Myometrial cell (primary cell): Measurements from ENCODE around the gene ABR. TPM values are rescaled to one million over a fixed set of nuclear protein-coding genes. Genes with fewer than 3 reads are reported as not detected.

ENCODE experiments used
- total RNA-seq: library from RNA; depleted of rRNA; stranded (reverse); fragments of >200 nt; gene quantifications from 2 replicates; pipeline ENCODE4 v1.2.3, GENCODE V29; 2015

Gene ABR
- 34.7 and 46.7 TPM in 2 replicates for total RNA-seq

DNA sequence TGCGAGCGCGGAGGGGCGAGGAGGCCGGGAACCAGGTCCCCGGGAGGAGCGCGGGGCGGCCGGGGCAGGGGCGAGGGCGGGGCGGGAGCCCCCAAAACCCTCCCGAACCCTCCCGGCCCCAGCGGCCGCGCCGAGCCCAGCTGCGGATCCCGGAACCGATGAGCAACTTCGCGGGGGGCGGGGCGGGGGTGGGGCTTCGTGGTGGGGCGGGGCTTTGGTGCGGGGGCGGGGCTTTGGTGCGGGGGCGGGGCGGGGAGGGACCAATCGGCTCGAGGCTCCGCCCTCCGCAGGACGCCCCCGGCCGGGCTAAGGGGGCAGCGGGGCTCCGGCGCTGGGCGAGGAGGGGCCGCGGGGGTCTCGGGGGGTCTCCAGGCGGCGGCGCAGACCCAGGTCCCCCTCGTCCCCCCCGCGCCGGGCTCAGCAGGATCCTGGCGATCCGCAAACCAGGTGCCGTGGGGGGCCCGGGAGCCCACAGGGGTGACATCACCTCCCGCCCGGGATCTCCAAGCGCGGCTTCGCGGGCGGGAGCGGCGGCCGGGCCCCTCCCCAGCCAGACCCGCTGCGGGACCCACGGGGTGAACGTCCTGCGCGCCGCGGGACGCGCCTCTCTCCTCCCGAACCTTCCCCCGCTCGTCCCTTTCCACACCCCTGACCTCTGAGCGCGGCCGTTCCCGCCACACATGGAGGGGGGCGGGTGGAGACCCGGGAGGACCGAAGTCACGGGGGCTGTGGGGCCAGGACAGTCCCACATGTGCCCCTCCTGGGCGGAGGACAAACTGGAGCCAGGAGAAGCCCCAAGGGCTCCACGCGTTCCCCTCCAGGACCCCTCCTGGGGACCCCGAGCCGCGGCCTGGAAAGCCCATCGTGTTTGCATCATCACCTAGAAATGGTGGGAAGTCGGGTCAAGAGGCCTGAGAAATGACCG lies at the start of gene ABR:
TSS of gene ABR (minus strand) at position 164 of the 925 bp plus-strand sequence. CDS start 254 bp downstream, outside the sequence.

DNA sequence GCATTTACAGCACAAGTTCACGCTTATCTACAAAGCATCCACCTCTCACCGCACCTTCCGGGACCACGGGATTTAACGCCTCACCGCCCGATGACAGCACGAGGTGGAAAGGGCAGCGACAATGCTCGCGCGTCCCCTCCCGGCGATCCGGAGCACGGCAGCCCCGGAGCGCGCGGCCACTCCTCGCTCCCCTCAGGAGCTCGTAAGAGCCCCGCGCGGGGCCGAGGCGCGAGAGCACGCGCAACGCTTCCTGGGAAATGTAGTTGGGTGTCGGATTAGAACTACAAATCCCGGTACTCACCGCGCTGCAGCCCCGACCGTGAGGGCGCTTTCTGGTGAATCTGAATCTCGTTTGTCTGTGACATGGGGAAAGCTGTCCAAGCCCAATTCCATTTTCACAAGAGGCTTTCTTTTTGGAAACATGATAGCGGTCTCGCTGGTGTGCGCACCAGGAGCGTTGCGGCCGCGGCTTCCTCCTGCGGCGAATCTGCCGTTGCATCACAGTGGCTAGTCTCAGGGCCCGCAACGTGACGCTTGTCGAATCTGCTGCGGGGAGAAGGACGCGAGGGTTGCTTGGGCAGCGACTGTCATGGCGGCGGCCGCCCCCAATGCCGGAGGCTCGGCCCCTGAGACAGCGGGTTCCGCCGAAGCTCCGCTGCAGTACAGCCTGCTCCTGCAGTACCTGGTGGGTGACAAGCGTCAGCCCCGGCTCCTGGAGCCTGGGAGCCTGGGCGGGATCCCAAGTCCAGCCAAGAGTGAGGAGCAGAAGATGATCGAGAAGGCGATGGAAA lies 183.0 kb downstream of the ABR start, which contains the start of gene TIMM22:
TSS of gene TIMM22 (plus strand) at position 576 of the 791 bp plus-strand sequence. CDS start at position 590, 14 bp downstream.

DNA sequence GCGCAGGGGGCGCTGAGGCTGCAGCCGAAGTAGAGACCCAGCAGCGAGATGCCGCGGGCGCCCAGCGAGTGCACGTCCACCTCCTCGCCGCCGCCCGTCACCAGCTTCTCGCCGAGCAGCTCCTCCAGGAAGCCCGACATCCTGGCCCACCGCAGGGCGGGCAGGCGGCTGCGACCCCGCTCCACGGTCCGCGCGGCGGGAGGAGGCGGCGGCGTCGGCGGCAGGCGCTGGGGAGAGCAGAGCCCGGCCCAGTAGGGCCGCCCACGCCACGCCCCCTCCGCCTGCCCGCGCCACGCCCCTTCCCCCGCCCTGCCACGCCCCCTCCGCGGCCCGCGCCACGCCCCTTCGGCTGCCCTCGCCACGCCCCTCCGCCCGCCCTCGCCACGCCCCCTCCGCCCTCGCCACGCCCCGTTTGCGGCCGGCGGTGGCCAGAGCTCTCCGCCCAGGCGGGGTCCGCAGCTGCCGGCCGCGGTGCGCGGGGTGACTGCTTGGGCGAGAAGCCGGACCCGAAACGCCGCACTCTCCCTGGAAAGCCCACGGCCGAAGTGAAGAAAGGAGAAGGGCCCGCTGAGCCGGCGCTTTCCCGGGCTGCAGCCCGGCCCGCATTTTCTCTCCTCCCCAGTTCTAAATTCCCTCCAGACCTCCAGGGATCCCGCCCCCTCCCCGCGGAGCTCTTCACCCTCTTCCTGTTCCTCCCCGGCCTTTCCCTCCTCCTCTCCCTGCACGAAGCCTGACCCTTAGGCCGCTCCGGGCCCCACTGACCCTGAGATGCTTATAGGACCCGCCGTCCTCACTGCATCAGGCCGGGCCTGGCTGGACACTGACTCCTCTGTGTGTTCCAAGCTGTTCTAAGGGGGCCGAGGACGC lies 200.0 kb downstream of the ABR start, which contains the start of gene NXN:
TSS of gene NXN (minus strand) at position 238 of the 867 bp plus-strand sequence.

Other genes with a start within 250 kb of the ABR start
- gene NXN, start 200.2 kb downstream of the ABR start, total RNA-seq: 93.9 and 97.2 TPM in 2 replicates
- 18.8 and 19.3 TPM in 2 replicates for gene TIMM22, start 182.9 kb downstream of the ABR start, total RNA-seq
- not detected in 2 replicates for gene BHLHA9, start 90.5 kb upstream of the ABR start, total RNA-seq
- gene TRARG1, start 99.7 kb upstream of the ABR start, total RNA-seq: not detected in 2 replicates
- 879 and 1,013 TPM in 2 replicates for gene YWHAE, start 220.2 kb upstream of the ABR start, total RNA-seq